HG03175 (cell line): ENCODE measurements around the gene FAM221B.

ENCODE experiments used
- ATAC-seq: cut with Tn5 transposase; IDR thresholded peaks from one replicate; pipeline ENCODE4 v1.9.1; 2021; ENCODE audit warnings: mild to moderate bottlenecking, moderate library complexity; ENCODE audit not compliant: unreplicated experiment

FAM221B gene

DNA sequence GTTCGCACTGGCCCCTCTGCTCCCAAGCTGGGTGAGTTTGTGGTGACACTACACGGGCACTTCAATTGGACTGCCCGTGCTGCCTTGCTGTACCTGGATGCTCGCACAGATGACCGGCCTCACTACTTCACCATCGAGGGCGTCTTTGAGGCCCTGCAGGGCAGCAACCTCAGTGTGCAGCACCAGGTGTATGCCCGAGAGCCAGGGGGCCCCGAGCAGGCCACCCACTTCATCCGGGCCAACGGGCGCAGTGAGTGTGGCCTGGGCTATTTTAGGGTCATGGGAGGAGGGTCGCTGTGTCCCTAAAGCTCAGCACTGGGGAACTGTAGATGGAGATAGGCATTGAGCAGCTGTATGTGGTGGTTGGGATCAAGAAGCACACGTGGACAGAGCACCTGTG is 35.7 kb downstream of the FAM221B start:
- ATAC-seq, result no peak

GRCh38 chr9:35792024-35792813 is 36.3 kb downstream of the FAM221B start:
- ATAC-seq, result no peak

DNA sequence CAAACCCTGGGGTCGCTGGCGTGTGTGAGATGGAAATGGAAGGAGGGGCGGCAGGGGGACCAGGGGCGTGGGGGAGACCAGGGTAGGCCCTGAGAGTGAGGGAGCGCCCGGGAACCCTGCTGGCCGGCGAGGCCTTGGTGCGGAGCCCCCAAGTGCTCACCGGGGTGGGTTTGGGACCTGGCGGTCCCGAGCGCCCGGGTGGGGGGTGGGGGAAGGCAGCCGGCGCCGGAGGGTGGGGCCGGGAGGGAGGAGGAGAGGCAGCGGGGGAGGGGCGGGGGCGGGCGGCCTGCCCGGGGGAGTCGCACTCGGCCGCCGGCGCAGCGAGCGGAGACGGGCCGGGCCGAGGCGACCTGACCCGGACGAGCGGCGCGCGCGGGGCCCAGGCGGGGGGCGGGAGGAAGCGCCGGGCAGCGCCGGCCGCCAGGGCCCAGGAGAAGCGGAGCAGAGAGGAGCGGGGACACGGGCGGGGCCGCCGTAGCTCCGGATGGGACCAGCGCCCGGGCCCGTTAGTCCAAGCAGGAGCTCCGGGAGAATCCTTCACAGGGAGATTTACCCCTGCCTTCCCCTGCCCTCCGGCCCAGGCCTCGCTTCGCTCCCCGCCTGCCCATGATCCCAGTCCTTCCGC is 37.1 kb downstream of the FAM221B start, which contains the start of gene NPR2:
TSS of gene NPR2 (plus strand) at position 295 of the 625 bp plus-strand sequence. CDS start 818 bp downstream, outside the sequence.
- ATAC-seq, result no peak

DNA sequence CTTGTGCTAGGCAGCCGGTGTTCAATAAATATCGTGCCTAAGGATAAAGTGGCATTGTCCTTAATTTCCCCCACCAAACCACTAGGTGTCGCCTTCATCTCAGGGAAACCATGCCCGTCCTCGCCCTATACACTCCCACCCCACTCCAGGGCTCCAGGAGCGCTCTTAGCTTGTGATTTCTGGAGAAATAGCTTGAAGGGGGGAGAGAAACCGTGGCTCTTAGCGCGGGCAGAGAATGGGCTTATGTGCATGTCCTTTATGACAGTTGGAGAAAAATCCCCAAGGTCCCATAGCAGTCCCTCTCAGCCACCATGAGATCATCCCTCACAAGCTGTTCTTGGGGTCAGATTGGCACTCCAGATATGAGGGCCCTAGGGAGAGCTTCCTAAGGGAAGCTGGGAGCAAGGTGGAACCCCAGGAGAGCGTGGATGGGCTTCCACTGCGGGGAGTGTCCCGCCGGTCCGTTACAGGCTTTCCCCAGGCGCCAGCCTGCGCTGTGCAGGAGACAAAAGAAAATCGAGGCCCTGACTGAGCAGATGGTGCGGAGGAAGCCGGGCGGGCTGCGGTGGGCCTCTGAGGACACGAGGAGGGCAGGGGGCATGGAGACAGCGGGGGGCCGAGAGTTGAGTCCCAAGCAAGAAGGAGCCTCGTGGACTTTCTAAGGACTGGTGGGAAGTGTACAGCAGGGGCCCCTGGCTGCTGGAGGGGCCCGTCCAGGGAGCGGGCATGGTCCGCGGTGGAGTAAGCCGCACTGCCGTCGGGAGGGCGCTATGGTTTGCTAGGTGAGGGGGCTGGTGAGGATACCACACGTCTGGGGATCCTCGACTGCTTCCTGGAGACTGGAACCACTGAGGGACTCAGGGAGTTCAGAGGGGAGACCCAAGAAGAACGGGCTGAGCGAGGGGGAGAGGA is 37.9 kb downstream of the FAM221B start:
- ATAC-seq, result peak; percentile 55

- no peak for ATAC-seq
These were observed 38.5 kb downstream of the FAM221B start for GRCh38 chr9:35790025-35790384.

- no peak for ATAC-seq
These were observed 39.0 kb downstream of the FAM221B start for GRCh38 chr9:35789541-35789940.

- no peak for ATAC-seq
These were observed 45.1 kb downstream of the FAM221B start for GRCh38 chr9:35783418-35783817.

- no peak for ATAC-seq
These were observed 47.5 kb downstream of the FAM221B start for GRCh38 chr9:35781066-35781465.

- no peak for ATAC-seq
These were observed 50.0 kb downstream of the FAM221B start for GRCh38 chr9:35778496-35778895.

- no peak for ATAC-seq
These were observed 52.5 kb downstream of the FAM221B start for GRCh38 chr9:35776018-35776417.

DNA sequence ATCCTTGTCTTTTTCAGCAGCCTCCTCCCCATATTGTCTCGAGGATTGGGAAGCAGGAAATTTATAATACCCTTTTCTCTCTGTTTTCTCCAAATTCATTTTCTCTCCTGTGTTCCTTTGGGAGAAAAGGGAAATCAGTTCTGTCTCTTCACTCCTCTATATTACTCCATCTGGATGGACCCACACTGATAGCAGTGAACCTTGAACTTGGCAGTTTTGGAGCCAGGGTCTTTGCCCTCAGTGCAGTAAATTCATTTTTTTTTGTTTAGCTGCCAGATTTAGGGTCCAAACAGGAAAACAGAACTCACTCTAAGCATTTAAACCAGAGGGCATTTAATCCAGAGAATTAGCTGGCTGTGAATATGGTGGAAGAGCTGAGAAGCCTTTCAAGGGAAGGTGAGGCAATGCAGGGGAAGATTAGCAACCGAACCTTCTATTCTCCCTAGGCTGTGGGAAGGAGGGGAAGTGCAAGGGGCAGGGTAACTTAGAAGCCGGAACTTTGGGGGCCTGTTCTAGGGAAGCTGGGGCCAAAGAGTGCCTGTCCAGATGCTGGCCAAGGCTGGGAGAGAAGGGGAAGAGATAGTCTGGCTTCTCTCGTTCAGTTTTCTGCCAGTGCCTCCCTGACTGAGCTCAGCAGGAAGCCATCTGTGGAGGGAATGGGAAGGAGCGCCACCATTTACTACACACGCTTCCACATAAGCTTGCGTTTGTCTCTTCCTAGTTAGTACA is 53.5 kb downstream of the FAM221B start:
- ATAC-seq, result no peak

DNA sequence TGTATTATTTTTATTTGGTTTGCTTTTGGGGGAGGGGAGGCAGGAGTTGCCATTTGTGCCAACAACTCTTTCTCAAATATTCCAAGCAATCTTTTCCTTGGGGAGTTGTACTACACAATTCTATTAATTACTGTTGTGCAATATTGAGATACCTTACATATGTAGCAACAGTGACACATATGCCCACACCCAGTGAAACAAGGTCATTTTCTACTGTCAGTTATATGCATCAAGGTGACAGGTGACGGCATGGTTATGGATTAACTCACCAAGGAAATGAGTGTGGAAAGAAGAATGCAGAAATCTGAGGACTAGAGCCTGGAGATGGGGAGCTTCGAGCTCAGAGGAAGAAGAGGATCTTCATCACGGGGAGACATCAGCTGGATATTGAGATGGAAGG is 56.6 kb downstream of the FAM221B start:
- no peak for ATAC-seq

- no peak for ATAC-seq
These were observed 57.0 kb downstream of the FAM221B start for GRCh38 chr9:35771534-35771933.

- no peak for ATAC-seq
These were observed 57.5 kb downstream of the FAM221B start for GRCh38 chr9:35771075-35771433.

GRCh38 chr9:35769763-35770162 is 58.8 kb downstream of the FAM221B start:
- ATAC-seq, result no peak

DNA sequence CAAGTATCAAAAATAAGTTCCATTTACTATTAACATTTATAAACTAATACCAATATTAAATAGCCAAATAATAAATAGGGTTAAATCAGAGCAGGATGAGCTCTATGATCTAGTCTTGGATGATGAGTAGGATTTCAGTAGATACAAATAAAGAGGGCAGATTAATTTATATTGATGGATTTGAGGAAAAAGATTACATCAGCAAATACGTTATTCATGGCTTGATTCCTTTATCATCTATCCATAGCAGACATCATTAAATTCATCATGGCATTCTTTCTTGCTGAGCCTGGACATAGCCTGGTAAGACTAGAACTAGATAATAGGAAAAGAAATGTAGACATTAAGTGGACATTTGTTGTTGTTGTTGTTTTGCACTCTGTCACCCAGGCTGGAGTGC is 61.1 kb downstream of the FAM221B start:
- ATAC-seq, result no peak

GRCh38 chr9:35766997-35767396 is 61.5 kb downstream of the FAM221B start:
- ATAC-seq, result no peak
